Muscle layer of duodenum (tissue), 2 donors: ENCODE data around the gene FNDC11.

Source experiments
- H3K27ac ChIP-seq: one replicate; pipeline ENCODE4 v1.7.0; 2013; ENCODE audit warnings: mild to moderate bottlenecking, low read length
- H3K27me3 ChIP-seq: one replicate; pipeline ENCODE4 v1.7.0; 2013; ENCODE audit warnings: low read depth, mild to moderate bottlenecking, control low read depth, low read length
- H3K36me3 ChIP-seq, 2 donors: one replicate each; pipeline ENCODE4 v1.7.0; 2013; ENCODE audit warnings: low read length in 2 of 2, control low read depth in 1 of 2, mild to moderate bottlenecking in 1 of 2; ENCODE audit not compliant: insufficient read depth in 2 of 2, control insufficient read depth in 1 of 2
- H3K4me1 ChIP-seq, 2 donors: one replicate each; pipeline ENCODE4 v1.7.0; 2013; ENCODE audit warnings: low read length in 2 of 2, mild to moderate bottlenecking in 2 of 2, control low read depth in 1 of 2, moderate library complexity in 1 of 2; ENCODE audit not compliant: insufficient read depth in 2 of 2, control insufficient read depth in 1 of 2
- H3K4me3 ChIP-seq, 2 donors: one replicate each; pipeline ENCODE4 v1.7.0; 2013; ENCODE audit warnings: low read length in 2 of 2, low read depth in 1 of 2, mild to moderate bottlenecking in 1 of 2
- H3K9me3 ChIP-seq, 2 donors: one replicate each; pipeline ENCODE4 v1.7.0; 2013; ENCODE audit warnings: low read length in 2 of 2, control low read depth in 1 of 2, mild to moderate bottlenecking in 1 of 2; ENCODE audit not compliant: control insufficient read depth in 1 of 2
- donor health status: healthy.

Gene FNDC11

DNA sequence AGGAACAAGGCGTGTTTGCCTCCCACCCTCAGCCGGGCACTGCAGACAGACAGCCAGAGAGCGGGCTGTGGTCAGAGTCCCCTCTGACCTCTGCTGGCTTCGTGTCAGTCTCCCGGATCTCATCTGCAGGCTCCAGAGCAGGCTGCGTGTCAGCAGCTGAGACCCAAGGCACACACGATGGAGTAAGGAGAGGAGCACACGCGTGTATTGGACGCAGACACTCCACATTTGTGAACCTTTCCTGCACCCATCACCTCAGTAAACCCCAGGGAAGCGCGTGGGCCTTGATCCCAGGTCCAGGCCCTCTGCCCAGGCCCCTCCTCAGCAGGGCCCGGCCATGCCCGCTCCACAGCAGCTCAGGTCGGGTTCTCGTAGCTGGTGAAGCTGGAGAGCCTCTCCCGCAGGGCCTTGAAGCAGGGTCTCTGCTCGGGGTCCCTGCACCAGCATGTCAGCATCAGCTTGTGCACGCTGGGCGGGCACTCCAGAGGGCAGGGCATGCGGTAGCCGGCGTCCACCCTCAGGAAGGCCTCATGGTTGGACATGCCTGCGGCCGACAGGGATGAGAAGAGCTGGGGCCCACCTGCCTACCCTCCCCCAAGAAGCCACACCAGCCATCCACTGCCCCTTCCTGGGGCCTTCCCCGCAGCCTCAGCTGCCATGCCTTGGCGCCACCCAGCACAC lies 24.6 kb upstream of the FNDC11 start:
- Histone ChIP-seq H3K36me3 (no peaks in the 10 kb centered on the region), H3K9me3 (no peaks in the 10 kb centered on the region), H3K4me1 (no peaks in the 10 kb centered on the region), H3K4me3 (no peak overlapping the region), H3K27me3 (no peaks in the 10 kb centered on the region), H3K27ac (no peak overlapping the region)

DNA sequence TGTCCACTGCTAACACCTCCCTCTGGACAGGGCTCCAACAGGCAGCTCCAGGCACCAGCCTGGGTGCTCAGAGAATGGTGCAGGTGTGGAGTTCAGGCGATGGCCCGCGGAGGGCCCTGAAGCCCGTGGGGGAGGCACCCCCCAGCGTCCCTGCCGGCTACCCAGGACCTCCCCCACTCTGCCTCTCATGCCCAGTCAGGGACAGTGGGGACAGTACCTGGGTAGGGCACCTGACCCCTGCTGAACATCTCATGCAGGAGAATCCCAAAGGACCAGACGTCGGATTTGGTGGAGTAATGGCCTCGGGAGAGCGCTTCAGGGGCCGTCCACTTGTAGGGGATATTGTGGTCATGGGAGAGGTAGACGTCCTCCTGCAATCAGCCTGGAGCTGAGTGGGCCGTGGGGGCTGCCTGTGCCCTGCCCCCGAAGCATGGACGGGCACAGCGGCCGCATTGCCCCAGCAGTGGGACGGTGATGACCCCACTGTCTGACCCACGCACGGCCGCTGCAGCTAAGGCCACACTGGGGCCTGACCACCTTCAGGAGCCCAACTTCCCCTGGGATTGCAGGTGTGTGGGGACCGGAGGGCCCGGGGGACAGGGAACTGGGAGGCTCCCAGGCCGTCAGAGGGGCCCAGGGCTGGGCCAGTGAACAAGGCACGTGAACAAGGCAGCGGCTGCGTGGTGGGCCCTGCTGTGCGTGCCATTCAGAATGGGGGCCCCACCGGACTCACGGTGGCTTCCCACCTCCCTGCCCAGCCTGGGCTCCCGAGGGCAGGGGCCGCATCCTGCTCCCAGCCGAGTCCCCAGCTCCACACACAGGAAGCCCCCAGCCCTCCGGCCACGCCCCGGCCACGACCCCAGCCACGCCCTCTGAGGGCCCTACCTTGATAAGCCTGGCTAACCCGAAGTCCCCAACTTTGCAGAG lies 23.8 kb upstream of the FNDC11 start:
- H3K27ac ChIP-seq, result no peak overlapping the region
- H3K36me3 ChIP-seq, result no peaks in the 10 kb centered on the region
- H3K4me1 ChIP-seq, result no peaks in the 10 kb centered on the region
- no peak overlapping the region for H3K4me3 ChIP-seq
- H3K27me3 ChIP-seq, result no peaks in the 10 kb centered on the region
- H3K9me3 ChIP-seq, result no peaks in the 10 kb centered on the region

DNA sequence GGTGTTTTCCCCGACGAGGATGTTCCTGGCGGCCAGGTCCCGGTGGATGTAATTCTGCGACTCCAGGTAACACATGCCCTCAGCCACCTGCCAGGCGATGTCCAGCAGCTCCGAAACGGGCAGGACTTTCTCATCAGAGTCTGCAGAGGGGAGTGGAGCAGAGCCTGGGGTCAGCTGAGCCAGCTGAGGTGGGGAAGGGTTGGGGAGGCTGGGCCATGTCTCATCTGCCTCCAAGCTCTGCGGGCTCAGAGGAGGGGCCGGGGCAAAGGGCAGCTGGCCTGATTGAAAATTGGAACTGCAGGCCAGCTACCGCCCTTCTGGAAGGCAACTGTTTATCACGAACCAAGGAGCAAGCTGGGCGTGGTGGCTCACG lies 23.2 kb upstream of the FNDC11 start:
- H3K36me3 ChIP-seq, result no peaks in the 10 kb centered on the region

DNA sequence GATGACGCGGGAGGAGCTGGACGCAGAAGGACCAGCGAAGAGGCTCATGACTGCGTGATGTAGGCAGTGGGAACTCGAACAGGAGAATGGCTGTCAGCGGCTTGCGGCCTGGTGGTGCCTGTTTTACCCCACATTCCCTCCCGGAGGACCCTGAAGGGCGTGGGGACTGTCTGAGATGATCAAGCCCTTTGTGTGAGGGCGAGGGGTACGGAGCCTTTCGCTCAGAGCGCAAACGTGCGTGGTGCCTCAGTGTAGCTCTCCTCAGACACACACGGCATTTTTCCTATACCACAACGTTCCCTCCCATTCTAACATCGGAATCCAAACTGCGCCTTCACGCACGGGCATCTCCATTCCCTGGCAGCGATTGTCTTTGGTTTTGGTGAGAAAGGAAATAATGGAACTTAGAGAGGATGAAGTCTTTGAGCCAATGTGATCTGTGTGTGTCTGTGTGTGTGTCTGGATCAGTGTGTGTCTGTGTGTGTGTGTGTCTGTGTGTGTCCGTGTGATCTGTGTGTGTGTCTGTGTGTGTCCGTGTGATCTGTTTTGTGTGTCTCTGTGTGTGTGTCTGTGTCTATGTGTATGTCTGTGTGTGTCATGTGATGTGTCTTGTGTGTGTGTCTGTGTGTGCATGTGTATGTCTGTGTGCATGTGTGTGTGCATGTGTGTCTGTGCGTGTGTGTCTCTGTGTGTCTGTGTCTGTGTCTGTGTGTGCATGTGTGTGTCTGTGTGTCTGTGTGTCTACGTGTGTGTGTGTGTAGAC lies 22.1 kb upstream of the FNDC11 start:
- no peaks in the 10 kb centered on the region for H3K36me3 ChIP-seq
- no peak overlapping the region for H3K4me3 ChIP-seq
- no peaks in the 10 kb centered on the region for H3K4me1 ChIP-seq
- H3K9me3 ChIP-seq, result no peaks in the 10 kb centered on the region
- H3K27ac ChIP-seq, result no peak overlapping the region
- no peaks in the 10 kb centered on the region for H3K27me3 ChIP-seq

More for the DNA sequence above, 23.2 kb upstream of the FNDC11 start:
- no peaks in the 10 kb centered on the region for H3K9me3 ChIP-seq
- H3K27ac ChIP-seq, result no peak overlapping the region
- no peaks in the 10 kb centered on the region for H3K27me3 ChIP-seq
- no peak overlapping the region for H3K4me3 ChIP-seq
- H3K4me1 ChIP-seq, result no peaks in the 10 kb centered on the region

GRCh38 chr20:63532449-63532971 lies 21.4 kb upstream of the FNDC11 start:
- no peaks in the 10 kb centered on the region for H3K9me3 ChIP-seq
- H3K36me3 ChIP-seq, result no peaks in the 10 kb centered on the region
- H3K4me1 ChIP-seq, result peaks cover 0 to 4% of the 10 kb centered on the region in 2 donors
- no peaks in the 10 kb centered on the region for H3K27me3 ChIP-seq
- no peak overlapping the region for H3K4me3 ChIP-seq
- no peak overlapping the region for H3K27ac ChIP-seq

- Histone ChIP-seq H3K27ac (no peak overlapping the region), H3K9me3 (no peaks in the 10 kb centered on the region), H3K27me3 (no peaks in the 10 kb centered on the region), H3K4me1 (peaks cover 0 to 10% of the 10 kb centered on the region in 2 donors), H3K36me3 (no peaks in the 10 kb centered on the region), H3K4me3 (no peak overlapping the region)
Measured at GRCh38 chr20:63533388-63533787, 20.6 kb upstream of the FNDC11 start.

GRCh38 chr20:63533871-63534393 lies 20.0 kb upstream of the FNDC11 start:
- Histone ChIP-seq H3K4me1 (peaks cover 0 to 10% of the 10 kb centered on the region in 2 donors), H3K27ac (no peak overlapping the region)

GRCh38 chr20:63534427-63534830 lies 19.5 kb upstream of the FNDC11 start:
- H3K4me1 ChIP-seq, result peaks cover 0 to 10% of the 10 kb centered on the region in 2 donors
- no peak overlapping the region for H3K4me3 ChIP-seq
- H3K36me3 ChIP-seq, result no peaks in the 10 kb centered on the region
- H3K27me3 ChIP-seq, result no peaks in the 10 kb centered on the region
- no peaks in the 10 kb centered on the region for H3K9me3 ChIP-seq
- H3K27ac ChIP-seq, result no peak overlapping the region

More at GRCh38 chr20:63533871-63534393, 20.0 kb upstream of the FNDC11 start:
- no peaks in the 10 kb centered on the region for H3K27me3 ChIP-seq
- H3K4me3 ChIP-seq, result no peak overlapping the region
- no peaks in the 10 kb centered on the region for H3K9me3 ChIP-seq
- H3K36me3 ChIP-seq, result no peaks in the 10 kb centered on the region

GRCh38 chr20:63534831-63535651 lies 18.9 kb upstream of the FNDC11 start:
- no peaks in the 10 kb centered on the region for H3K27me3 ChIP-seq
- H3K36me3 ChIP-seq, result no peaks in the 10 kb centered on the region
- H3K4me3 ChIP-seq, result no peak overlapping the region
- no peak overlapping the region for H3K27ac ChIP-seq
- no peaks in the 10 kb centered on the region for H3K9me3 ChIP-seq
- peaks cover 0 to 10% of the 10 kb centered on the region in 2 donors for H3K4me1 ChIP-seq

DNA sequence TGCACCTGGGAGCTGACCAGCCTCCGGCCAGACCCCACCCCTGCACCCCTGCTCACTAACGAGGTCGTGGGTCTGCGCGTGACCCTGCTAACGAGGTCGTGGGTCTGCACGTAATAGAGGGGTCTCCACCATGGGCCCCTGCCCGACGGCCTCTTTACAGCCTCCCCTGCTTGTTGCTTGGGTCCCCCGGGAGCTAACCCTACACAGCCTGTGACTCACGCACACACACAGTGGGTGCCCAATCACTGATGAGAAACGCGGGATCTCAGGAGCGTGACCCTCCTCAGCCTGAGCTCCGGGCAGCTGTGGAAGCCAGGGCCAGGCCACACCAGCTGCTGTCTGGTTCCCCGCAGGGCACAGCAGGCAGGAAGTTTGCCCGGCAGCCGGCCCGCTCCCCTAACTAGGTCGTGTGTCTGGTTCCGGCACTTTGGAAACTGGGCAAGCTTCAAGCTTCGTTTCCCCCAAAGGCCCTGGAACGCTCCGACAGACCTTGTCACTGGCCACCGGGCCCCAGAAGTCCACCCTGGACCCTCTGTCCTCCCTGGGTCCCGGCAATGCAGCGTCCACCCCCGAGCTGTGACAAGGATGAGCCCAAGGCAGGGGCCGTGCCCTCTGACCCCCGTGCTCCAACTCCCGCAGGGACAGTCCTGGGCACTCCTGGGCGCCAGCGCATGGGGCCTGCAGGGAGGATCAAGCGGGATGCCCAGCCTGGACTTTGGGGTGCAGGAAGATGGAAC lies 17.6 kb upstream of the FNDC11 start:
- Histone ChIP-seq H3K4me3 (peak overlapping the region in 1 of 2 donors; percentile 26), H3K4me1 (peaks cover 0 to 10% of the 10 kb centered on the region in 2 donors), H3K27ac (no peak overlapping the region), H3K36me3 (no peaks in the 10 kb centered on the region), H3K9me3 (no peaks in the 10 kb centered on the region), H3K27me3 (no peaks in the 10 kb centered on the region)
